Esophagus mucosa (tissue), 1 donor: ENCODE measurements around the gene CD3D. TPM values are rescaled to one million over a fixed set of nuclear protein-coding genes. Genes with fewer than 3 reads are reported as not detected.
"Not testable (repeated sequence)": the region's sequence is repeated elsewhere in the genome, so short reads cannot be mapped to it uniquely, and the experiment has no call there.

Source experiments
- ATAC-seq: fragments of 200-7000 bp; cut with Tn5 transposase; one replicate; pipeline ENCODE4 v1.9.1; 2020
- total RNA-seq: library from RNA; stranded (reverse); gene quantifications from one replicate; pipeline ENCODE4 v1.2.4, GENCODE V29; 2023
- donor health status: DM: yes; HTN: yes; CAD: no.

CD3D gene
- total RNA-seq, 1 donor from 2014 or later = 4.0 TPM

DNA sequence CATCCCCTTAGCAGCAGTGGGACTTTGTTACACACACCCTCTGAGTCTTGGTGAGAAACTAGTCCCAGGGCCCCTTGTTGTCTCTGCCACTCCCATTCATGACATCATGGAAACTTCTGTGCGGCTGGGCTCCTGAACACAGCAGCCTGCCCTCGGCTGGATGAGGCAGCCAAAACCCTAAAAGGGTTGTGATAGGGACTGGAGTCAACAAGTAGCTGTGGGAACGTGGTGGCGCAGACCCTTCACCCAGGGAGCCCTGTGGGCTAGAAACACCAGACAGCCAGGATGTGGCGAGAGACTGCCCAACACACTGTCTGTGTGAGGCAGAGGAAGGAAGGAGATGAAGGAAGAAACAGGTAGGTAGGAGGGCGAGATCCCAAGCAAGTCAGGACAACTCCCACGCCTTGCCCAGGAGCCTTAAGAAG lies 3.9 kb downstream of the CD3D start:
- peak; percentile 81 for ATAC-seq

- no peak for ATAC-seq
These were observed 7.8 kb downstream of the CD3D start for GRCh38 chr11:118334745-118335144.

GRCh38 chr11:118328745-118329144 lies 13.8 kb downstream of the CD3D start:
- no peak for ATAC-seq

- ATAC-seq = no peak
These were observed 17.2 kb downstream of the CD3D start for GRCh38 chr11:118325283-118325682.

GRCh38 chr11:118322721-118323120 lies 19.8 kb downstream of the CD3D start:
- ATAC-seq = no peak

- ATAC-seq = no peak
These were observed 21.0 kb downstream of the CD3D start for GRCh38 chr11:118321386-118322082.

GRCh38 chr11:118320515-118320914 lies 22.0 kb downstream of the CD3D start:
- no peak for ATAC-seq

DNA sequence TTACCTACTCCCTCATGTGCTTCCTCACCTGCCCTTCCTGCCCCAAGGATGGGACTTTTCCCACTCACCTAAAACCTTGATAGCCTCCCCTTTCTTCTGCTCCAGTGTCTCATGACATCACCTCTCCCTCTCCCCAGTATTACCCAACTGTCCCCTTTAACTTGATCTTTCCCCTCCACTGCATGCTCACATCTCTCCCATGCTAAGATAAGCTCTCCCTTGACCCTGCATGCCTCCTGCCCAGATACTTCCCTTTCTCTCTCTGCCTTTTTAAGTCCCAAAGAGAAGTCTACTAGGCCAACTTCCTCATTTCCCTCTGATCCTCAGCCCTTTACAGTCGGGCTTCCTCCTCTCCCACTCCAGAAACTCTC lies 23.2 kb downstream of the CD3D start:
- ATAC-seq = no peak

- peak; percentile 43 for ATAC-seq
These were observed 23.7 kb downstream of the CD3D start for GRCh38 chr11:118318581-118319336.

DNA sequence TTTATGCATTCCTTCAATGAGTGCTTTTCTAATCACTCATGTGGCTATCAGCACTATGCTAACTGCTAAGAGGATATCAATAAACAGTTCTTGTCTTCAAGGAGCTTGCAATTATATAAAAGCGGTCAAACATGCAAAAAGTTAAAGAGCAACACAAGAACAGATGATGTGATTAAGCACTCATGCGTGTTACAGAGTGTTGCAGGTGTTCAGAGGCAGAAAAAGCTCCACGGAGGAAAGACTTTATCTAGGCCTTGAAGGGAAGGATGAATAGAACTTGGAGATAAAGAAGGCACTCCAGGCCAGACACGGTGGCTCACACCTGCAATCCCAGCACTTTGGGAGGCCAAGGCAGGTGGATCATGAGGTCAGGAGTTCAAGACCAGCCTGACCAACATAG lies 24.4 kb downstream of the CD3D start:
- ATAC-seq = no peak

GRCh38 chr11:118314988-118315411 lies 27.5 kb downstream of the CD3D start:
- ATAC-seq = no peak

DNA sequence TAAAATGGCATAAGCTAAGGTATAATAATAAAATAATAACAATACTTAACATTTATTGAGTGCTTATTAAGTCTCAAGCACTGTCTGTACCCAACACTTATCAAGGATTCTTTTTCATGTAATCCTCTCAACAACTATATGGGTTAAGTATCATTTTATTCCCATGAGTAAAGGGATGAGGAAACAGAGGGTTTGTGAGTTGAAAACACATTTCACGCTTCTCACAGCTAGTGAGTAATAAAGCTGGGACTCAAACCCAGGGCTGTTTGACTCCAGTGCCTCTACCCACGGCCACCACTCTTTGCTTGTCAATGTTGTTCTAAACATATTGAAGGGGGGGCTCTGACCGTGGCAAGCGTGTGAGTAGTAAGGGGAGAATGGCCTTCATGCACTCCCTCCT lies 29.3 kb downstream of the CD3D start:
- ATAC-seq = no peak

GRCh38 chr11:118312328-118312727 lies 30.2 kb downstream of the CD3D start:
- no peak for ATAC-seq

GRCh38 chr11:118311518-118311917 lies 31.0 kb downstream of the CD3D start:
- no peak for ATAC-seq

- no peak for ATAC-seq
These were observed 31.6 kb downstream of the CD3D start for GRCh38 chr11:118310781-118311485.

DNA sequence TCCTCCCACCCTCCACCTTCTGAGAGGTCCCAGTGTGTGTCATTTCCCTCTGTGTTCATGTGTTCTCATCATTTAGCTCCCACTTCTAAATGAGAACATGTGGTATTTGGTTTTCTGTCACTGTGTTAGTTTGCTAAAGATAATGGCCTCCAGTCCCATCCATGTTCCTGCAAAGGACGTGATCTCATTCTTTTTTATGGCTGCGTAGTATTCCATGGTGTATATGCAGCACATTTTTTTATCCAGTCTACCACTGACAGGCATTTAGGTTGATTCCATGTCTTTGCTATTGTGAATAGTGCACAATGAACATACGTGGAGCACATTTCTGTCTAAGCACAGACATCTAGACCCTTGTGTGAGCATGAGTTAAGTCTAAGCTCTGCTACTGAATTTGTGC lies 32.2 kb downstream of the CD3D start:
- no peak for ATAC-seq

DNA sequence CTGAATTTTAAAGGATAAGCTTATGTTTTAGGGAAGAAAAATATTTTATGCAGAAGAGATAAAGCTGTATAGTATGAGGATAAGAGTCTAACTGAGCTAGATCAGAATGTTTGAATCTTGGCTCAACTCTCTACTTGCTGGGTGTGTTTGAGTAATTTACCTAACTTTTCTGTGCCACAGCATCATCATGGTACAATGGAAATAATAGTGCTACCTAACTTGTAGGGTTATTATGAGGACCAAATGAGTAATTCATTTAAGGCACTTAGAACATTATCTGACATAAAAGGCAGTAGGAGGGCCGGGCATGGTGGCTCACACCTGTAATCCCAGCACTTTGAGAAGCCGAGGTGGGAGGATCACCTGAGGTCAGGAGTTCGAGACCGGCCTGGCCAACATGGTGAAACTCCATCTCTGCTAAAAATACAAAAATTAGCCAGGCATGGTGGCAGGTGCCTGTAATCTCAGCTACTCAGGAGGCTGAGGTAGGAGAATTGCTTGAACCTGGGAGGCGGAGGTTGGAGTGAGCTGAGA lies 33.4 kb downstream of the CD3D start:
- ATAC-seq = not testable (repeated sequence)

- no peak for ATAC-seq
These were observed 35.9 kb downstream of the CD3D start for GRCh38 chr11:118306556-118306955.

DNA sequence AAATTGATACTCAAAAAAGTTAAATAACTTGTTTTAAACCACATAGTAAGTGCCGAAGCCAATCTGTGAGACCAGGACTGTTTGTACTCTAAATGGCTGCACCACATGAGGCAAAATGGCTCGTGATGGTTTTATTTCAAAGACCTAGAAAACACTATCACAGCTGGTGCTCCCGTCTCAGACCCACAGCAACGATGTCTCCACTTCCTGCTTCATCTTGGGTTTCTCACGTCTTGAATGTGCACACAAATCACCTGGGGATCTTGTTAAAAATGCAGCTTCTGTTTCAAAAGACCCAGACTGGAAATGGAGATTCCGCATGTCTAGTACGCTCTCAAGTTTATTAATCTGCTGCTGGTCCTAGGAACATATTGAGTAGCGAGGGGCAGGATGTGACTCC lies 36.8 kb downstream of the CD3D start:
- ATAC-seq = no peak

- ATAC-seq = no peak
These were observed 37.8 kb downstream of the CD3D start, which contains the start of gene CD3E for GRCh38 chr11:118304568-118305248. CD3E (plus strand) TSS chr11:118304730; CDS start chr11:118304953, 223 bp downstream.

- ATAC-seq = no peak
These were observed 38.3 kb downstream of the CD3D start for GRCh38 chr11:118304227-118304567.

DNA sequence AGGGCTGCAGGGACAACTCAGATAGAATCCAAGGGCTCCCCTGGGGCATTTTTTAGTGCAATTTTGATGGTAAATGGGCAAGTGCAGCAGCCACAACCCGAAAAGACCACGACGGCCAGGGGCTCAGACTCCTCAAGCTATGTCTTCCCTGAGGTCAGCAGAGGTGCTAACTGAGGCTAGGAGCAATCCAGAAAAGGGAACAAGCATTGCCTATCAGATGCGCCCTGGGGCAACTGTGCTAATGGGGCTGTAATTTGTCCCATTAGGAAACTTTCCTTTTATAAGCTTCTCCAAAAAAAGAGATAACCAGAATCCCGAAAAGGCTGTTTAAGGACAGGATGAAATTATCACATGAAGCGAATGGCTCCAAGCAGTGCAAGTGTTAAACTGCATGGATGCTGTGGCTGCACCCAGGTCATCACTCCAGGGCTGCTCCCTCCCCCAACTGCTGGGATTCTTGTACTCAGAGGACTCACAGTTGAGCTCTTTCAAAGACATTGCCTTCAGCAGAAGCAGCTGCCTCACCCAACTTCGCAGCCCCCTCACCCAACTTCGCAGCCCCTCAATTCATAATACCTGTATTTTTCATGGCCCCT lies 40.8 kb downstream of the CD3D start:
- ATAC-seq = no peak
